ENCODE results near the gene RNF113B.

RNF113B gene

DNA sequence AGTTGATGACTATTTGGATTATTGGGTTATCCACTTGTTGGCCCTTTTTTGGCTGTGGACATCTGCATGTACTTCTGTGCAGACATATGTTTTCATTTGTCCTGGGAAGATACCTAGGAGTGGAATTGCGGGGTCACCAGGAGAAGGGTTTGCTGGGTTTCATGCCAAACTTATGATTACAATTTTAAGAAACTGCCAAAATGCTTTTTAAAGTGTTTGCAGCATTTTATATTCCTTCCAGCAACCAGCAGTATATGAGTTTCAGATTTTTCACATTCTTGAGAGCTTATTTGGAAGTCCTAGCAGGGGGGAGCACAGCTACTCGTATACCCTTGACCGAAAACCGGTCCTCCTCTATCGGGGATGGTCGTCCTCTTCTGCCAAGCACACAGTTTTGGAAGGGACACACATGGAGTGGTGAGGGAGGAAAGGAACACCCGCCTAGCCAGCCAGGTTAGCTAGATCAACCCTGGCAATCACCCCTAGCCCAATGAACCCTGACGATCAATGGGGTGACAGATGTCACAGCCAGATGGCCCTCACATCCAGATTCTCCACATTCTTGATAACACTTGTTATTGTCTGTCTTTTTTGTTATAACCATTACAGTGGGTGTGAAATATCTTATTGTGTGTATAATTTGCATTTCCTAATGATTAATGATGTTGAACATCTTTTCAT, 26.7 kb upstream of the RNF113B start:
- no peak for DNase-seq (ENCODE audit: low read depth)
- TF ChIP-seq, protein P1, sequence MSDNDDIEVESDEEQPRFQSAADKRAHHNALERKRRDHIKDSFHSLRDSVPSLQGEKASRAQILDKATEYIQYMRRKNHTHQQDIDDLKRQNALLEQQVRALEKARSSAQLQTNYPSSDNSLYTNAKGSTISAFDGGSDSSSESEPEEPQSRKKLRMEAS (IDR thresholded peaks at IDR 0.05; ENCODE audit: low read depth, low read length) = no peak
- no peak for TF ChIP-seq MYC (IDR thresholded peaks at IDR 0.05; ENCODE audit: low read depth, low read length)
- TF ChIP-seq POLR2A (IDR thresholded peaks at IDR 0.05; ENCODE audit: extremely low read depth, insufficient read length) = no peak
- TF ChIP-seq, protein P2, sequence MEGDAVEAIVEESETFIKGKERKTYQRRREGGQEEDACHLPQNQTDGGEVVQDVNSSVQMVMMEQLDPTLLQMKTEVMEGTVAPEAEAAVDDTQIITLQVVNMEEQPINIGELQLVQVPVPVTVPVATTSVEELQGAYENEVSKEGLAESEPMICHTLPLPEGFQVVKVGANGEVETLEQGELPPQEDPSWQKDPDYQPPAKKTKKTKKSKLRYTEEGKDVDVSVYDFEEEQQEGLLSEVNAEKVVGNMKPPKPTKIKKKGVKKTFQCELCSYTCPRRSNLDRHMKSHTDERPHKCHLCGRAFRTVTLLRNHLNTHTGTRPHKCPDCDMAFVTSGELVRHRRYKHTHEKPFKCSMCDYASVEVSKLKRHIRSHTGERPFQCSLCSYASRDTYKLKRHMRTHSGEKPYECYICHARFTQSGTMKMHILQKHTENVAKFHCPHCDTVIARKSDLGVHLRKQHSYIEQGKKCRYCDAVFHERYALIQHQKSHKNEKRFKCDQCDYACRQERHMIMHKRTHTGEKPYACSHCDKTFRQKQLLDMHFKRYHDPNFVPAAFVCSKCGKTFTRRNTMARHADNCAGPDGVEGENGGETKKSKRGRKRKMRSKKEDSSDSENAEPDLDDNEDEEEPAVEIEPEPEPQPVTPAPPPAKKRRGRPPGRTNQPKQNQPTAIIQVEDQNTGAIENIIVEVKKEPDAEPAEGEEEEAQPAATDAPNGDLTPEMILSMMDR (IDR thresholded peaks at IDR 0.05; ENCODE audit: low read depth, low read length) = no peak
- H3K4me3 ChIP-seq (ENCODE audit: low read depth, low read length) = no peak overlapping the region

DNA sequence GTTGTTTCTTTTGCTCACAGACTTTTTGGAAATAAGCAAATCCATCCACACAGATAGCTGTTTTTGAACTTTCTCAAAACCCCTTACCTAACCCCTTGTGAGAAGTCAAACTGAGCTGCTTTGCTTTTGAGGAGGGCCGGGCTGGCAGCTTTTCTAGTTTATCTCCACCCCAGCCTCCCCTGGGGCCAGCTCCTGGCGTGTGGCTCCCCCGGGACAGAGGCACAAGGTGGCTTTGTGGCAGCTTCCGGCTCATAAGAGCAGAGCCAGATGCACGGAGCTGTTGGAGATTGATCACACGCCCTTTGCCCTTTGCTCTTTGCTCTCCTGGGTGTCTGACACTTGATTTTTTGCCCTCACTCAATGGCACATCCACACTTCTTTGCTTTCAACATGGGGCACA, 24.9 kb upstream of the RNF113B start:
- no peak overlapping the region for H3K4me3 ChIP-seq (ENCODE audit: low read depth, low read length)
- TF ChIP-seq, protein P1 (IDR thresholded peaks at IDR 0.05; ENCODE audit: low read depth, low read length) = no peak
- TF ChIP-seq, protein P2 (IDR thresholded peaks at IDR 0.05; ENCODE audit: low read depth, low read length) = no peak
- TF ChIP-seq POLR2A (IDR thresholded peaks at IDR 0.05; ENCODE audit: extremely low read depth, insufficient read length) (no peak), MYC (IDR thresholded peaks at IDR 0.05; ENCODE audit: low read depth, low read length) (no peak)
- peak; percentile 56 for DNase-seq (ENCODE audit: low read depth)

DNA sequence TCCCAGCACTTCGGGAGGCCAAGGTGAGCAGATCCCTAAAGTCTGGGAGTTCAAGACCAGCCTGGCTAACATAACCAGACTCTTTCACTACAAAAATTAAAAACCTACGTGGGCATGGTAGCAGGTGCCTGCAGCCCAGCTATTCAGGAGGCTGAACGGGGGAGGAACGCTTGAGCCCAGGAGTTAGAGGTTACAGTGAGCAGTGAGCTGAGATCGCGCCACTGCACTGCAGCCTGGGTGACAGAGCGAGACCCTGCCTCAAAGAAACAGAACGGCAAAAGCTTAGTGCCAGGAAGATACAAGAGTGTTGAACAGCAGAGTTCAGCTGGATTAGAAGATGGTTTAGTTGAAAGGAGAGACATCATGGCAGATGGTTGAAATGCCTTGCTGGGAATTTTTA, 24.1 kb upstream of the RNF113B start:
- no peak overlapping the region for H3K4me3 ChIP-seq (ENCODE audit: low read depth, low read length)
- DNase-seq (ENCODE audit: low read depth) = no peak
- TF ChIP-seq, protein P1 (IDR thresholded peaks at IDR 0.05; ENCODE audit: low read depth, low read length) = no peak
- TF ChIP-seq POLR2A (IDR thresholded peaks at IDR 0.05; ENCODE audit: extremely low read depth, insufficient read length) = no peak
- TF ChIP-seq MYC (IDR thresholded peaks at IDR 0.05; ENCODE audit: low read depth, low read length) = no peak
- TF ChIP-seq, protein P2 (IDR thresholded peaks at IDR 0.05; ENCODE audit: low read depth, low read length) = no peak

DNA sequence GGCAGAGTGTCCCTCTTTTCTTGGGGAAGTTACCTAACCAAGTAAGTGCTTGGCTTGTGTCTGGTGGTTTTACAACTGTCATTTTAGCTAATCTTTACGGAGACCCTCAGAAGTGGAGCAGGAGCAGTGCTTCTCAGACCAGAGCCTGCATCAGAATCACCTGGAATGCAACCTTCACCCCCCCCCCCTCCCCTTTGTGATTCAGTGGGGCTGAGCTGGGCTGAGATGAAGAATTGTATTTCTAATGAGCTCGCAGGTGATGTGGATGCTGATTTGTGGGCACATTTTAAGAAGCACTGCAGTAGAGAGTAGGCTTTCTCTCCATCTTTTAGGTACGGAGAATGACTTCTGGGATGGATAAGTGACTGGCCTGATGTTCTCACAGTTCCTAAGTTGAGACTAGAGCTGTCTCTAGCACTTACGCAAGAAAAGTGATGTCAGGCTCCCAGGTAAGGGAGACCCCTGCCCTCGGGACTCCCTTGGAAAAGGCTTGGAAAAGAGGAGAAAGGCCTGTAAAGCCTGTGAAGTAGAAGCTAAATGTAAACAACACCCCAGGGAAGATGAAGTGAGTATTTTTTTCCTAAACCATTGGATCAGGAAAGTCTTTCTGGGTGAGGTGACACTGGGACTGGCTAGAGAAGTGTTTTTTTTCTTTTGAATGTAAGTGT, 23.3 kb upstream of the RNF113B start:
- no peak overlapping the region for H3K4me3 ChIP-seq (ENCODE audit: low read depth, low read length)
- DNase-seq (ENCODE audit: low read depth) = no peak
- TF ChIP-seq POLR2A (IDR thresholded peaks at IDR 0.05; ENCODE audit: extremely low read depth, insufficient read length) = no peak
- TF ChIP-seq, protein P1 (IDR thresholded peaks at IDR 0.05; ENCODE audit: low read depth, low read length) = no peak
- TF ChIP-seq, protein P2 (IDR thresholded peaks at IDR 0.05; ENCODE audit: low read depth, low read length) = no peak
- no peak for TF ChIP-seq MYC (IDR thresholded peaks at IDR 0.05; ENCODE audit: low read depth, low read length)

DNA sequence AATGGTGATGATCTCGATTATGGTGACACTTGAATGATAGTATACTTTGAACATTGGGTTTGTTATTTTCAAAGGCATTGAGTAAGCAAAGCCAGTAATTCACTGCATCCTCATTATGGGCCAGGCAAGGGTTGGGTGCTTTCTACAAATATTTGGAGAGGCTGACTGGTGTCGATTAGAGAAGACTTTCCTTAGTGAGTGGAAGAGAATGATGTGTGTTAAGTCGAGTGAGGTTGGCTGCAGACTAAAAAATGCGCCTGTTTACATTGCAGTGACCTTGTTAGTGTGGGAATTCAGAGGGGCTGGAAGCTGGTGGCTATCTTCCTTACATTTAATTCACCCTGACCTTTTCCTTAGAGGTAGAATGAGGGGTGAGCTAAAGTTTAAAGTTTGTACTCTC, 22.4 kb upstream of the RNF113B start:
- TF ChIP-seq MYC (IDR thresholded peaks at IDR 0.05; ENCODE audit: low read depth, low read length) = no peak
- TF ChIP-seq, protein P1 (IDR thresholded peaks at IDR 0.05; ENCODE audit: low read depth, low read length) = no peak
- TF ChIP-seq POLR2A (IDR thresholded peaks at IDR 0.05; ENCODE audit: extremely low read depth, insufficient read length) = no peak
- TF ChIP-seq, protein P2 (IDR thresholded peaks at IDR 0.05; ENCODE audit: low read depth, low read length) = no peak
- no peak overlapping the region for H3K4me3 ChIP-seq (ENCODE audit: low read depth, low read length)
- DNase-seq (ENCODE audit: low read depth) = no peak
